GM06990 (cell line): ENCODE data around the gene ABCC3.

ENCODE experiments used
- DNase-seq: peaks from one replicate; pipeline ENCODE4 v3.0.0-alpha.2; 2011; ENCODE audit not compliant: insufficient read length; ENCODE audit errors: extremely low read depth
- H3K27me3 ChIP-seq: replicated peaks from 2 replicates; pipeline ENCODE4 v1.6.0; 2011; ENCODE audit warnings: low read length; ENCODE audit not compliant: control insufficient read depth, insufficient read depth
- H3K36me3 ChIP-seq: 2 replicates; pipeline ENCODE4 v1.5.1; 2011; ENCODE audit warnings: low read length; ENCODE audit not compliant: control insufficient read depth, insufficient read depth
- H3K4me3 ChIP-seq: replicated peaks from 2 replicates; pipeline ENCODE4 v1.5.1; 2011; ENCODE audit warnings: low read depth, mild to moderate bottlenecking, control low read depth, low read length
- CTCF ChIP-seq: IDR thresholded peaks from 2 replicates; pipeline ENCODE4 v1.5.1; 2011; ENCODE audit warnings: low read length, control low read depth, mild to moderate bottlenecking, inconsistent platforms; ENCODE audit not compliant: insufficient read depth, poor library complexity, severe bottlenecking

ABCC3 gene

GRCh38 chr17:50594892-50595291 is 39.8 kb upstream of the ABCC3 start:
- DNase-seq = no peak
- H3K4me3 ChIP-seq = no peak overlapping the region
- H3K27me3 ChIP-seq = no peaks in the 10 kb centered on the region; the same call in 1 of the 2 replicates

GRCh38 chr17:50596191-50597037 is 38.3 kb upstream of the ABCC3 start:
- H3K4me3 ChIP-seq = no peak overlapping the region
- no peak for DNase-seq
- peak; percentile 11 for TF ChIP-seq CTCF
- H3K36me3 ChIP-seq = no peaks in the 10 kb centered on the region
- no peaks in the 10 kb centered on the region; the same call in 1 of the 2 replicates for H3K27me3 ChIP-seq

More at GRCh38 chr17:50594892-50595291, 39.8 kb upstream of the ABCC3 start:
- TF ChIP-seq CTCF = no peak
- no peaks in the 10 kb centered on the region for H3K36me3 ChIP-seq

- no peak for TF ChIP-seq CTCF
- DNase-seq = no peak
Observed at GRCh38 chr17:50598487-50598886, 36.2 kb upstream of the ABCC3 start.

GRCh38 chr17:50599606-50600005 is 35.1 kb upstream of the ABCC3 start:
- Histone ChIP-seq H3K36me3 (no peaks in the 10 kb centered on the region), H3K4me3 (no peak overlapping the region), H3K27me3 (peaks cover 2% of the 10 kb centered on the region)
- TF ChIP-seq CTCF = no peak
- DNase-seq = no peak

More at GRCh38 chr17:50598487-50598886, 36.2 kb upstream of the ABCC3 start:
- no peak overlapping the region for H3K4me3 ChIP-seq
- H3K27me3 ChIP-seq = no peaks in the 10 kb centered on the region; the same call in 1 of the 2 replicates
- H3K36me3 ChIP-seq = no peaks in the 10 kb centered on the region

- Histone ChIP-seq H3K36me3 (no peaks in the 10 kb centered on the region), H3K27me3 (peaks cover 2% of the 10 kb centered on the region), H3K4me3 (no peak overlapping the region)
- DNase-seq = no peak
- TF ChIP-seq CTCF = no peak
Observed at GRCh38 chr17:50601823-50602375, 32.8 kb upstream of the ABCC3 start.
